Neural cell (in vitro differentiated cells): ENCODE results near the gene ABHD14A.

ENCODE experiments used
- EP300 ChIP-seq: fragments of 450-650 bp; conservative IDR thresholded peaks from 2 replicates; pipeline ENCODE4 v1.6.1; 2014; ENCODE audit warnings: antibody characterized with exemption, mild to moderate bottlenecking, moderate library complexity; ENCODE audit not compliant: poor library complexity, severe bottlenecking
- EZH2 ChIP-seq: fragments of 200-600, 300-800 bp; shearing (Covaris generic), sonication (generic); IDR thresholded peaks from 2 replicates; pipeline ENCODE4 v1.6.1; 2014; ENCODE audit warnings: antibody characterized with exemption, low read length, borderline replicate concordance, mild to moderate bottlenecking; ENCODE audit not compliant: insufficient read depth, poor library complexity, severe bottlenecking
- MXI1 ChIP-seq: fragments of 450-650 bp; conservative IDR thresholded peaks from 2 replicates; pipeline ENCODE4 v1.6.1; 2014; ENCODE audit warnings: antibody characterized with exemption, mild to moderate bottlenecking; ENCODE audit not compliant: poor library complexity, severe bottlenecking
- TF ChIP-seq, protein P1 (sequence below): fragments of 450-650 bp; IDR thresholded peaks from 2 replicates; pipeline ENCODE4 v1.5.1; 2014; ENCODE audit warnings: antibody characterized with exemption, mild to moderate bottlenecking, moderate library complexity; ENCODE audit not compliant: poor library complexity, severe bottlenecking
- TF ChIP-seq, protein P2 (sequence below): IDR thresholded peaks from 2 replicates; pipeline ENCODE4 v1.6.1; 2012; ENCODE audit warnings: borderline replicate concordance

DNA sequence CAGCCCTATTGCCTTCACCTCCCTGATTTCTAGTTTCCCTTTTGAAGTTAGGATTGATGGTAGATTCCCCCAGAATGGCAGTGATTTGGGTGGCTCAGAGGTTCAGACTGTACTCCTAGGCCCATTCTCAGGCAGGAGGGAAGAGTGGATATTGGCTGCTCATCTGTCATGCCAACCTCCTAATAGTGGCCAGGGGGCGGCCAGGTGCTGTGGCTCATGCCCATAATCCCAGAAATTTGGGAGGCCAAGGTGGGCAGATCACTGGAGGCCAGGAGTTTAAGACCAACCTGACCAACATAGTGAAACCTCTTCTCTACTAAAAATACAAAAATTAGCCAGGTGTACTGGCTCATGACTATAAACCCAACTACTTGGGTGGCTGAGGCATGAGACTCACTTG, 44.4 kb upstream of the ABHD14A start:
- TF ChIP-seq, protein P1, sequence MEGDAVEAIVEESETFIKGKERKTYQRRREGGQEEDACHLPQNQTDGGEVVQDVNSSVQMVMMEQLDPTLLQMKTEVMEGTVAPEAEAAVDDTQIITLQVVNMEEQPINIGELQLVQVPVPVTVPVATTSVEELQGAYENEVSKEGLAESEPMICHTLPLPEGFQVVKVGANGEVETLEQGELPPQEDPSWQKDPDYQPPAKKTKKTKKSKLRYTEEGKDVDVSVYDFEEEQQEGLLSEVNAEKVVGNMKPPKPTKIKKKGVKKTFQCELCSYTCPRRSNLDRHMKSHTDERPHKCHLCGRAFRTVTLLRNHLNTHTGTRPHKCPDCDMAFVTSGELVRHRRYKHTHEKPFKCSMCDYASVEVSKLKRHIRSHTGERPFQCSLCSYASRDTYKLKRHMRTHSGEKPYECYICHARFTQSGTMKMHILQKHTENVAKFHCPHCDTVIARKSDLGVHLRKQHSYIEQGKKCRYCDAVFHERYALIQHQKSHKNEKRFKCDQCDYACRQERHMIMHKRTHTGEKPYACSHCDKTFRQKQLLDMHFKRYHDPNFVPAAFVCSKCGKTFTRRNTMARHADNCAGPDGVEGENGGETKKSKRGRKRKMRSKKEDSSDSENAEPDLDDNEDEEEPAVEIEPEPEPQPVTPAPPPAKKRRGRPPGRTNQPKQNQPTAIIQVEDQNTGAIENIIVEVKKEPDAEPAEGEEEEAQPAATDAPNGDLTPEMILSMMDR, result no peak
- TF ChIP-seq MXI1 (no peak), EP300 (no peak), EZH2 (no peak)
- TF ChIP-seq, protein P2, sequence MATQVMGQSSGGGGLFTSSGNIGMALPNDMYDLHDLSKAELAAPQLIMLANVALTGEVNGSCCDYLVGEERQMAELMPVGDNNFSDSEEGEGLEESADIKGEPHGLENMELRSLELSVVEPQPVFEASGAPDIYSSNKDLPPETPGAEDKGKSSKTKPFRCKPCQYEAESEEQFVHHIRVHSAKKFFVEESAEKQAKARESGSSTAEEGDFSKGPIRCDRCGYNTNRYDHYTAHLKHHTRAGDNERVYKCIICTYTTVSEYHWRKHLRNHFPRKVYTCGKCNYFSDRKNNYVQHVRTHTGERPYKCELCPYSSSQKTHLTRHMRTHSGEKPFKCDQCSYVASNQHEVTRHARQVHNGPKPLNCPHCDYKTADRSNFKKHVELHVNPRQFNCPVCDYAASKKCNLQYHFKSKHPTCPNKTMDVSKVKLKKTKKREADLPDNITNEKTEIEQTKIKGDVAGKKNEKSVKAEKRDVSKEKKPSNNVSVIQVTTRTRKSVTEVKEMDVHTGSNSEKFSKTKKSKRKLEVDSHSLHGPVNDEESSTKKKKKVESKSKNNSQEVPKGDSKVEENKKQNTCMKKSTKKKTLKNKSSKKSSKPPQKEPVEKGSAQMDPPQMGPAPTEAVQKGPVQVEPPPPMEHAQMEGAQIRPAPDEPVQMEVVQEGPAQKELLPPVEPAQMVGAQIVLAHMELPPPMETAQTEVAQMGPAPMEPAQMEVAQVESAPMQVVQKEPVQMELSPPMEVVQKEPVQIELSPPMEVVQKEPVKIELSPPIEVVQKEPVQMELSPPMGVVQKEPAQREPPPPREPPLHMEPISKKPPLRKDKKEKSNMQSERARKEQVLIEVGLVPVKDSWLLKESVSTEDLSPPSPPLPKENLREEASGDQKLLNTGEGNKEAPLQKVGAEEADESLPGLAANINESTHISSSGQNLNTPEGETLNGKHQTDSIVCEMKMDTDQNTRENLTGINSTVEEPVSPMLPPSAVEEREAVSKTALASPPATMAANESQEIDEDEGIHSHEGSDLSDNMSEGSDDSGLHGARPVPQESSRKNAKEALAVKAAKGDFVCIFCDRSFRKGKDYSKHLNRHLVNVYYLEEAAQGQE, result no peak
